Measurements from ENCODE around the gene MYRFL.

GRCh38 chr12:69972136-69972535 lies 147.1 kb downstream of the MYRFL start:
- TF ChIP-seq POLR2A (IDR thresholded peaks at IDR 0.05; ENCODE audit: low read length): no peak
- TF ChIP-seq GATA1 (IDR thresholded peaks at IDR 0.05; ENCODE audit: low read depth, low read length): no peak
